Activated CD8-positive, alpha-beta memory T cell treated with anti-CD3 and anti-CD28 coated beads, Interleukin-2, amount 50 U/mL, for 24 hours (primary cell): Measurements from ENCODE around the gene FPR1.

ENCODE experiments used
- DNase-seq: peaks from one replicate; pipeline ENCODE4 v3.0.0-alpha.2; 2020; ENCODE audit errors: extremely low read depth

The FPR1 gene

DNA sequence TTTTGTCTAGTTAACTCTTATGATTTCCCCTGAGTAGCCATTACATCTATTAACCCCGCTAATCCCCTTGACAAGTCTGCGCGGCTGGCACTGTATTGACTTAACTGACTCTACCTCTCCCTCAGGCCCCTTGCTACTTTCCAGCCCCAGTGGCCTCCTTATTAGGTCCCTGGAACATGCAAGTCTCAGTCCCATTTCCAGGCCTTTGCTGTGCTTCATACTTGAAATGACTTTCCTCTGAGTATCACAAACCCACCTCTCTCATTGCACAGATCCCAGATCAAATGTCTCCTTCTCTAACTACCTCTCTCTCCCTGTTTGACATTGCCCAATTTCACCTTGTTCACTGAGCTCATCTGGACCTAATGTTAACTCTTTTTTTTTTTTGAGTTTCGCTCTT, 45.4 kb downstream of the FPR1 start:
- DNase-seq = no peak

DNA sequence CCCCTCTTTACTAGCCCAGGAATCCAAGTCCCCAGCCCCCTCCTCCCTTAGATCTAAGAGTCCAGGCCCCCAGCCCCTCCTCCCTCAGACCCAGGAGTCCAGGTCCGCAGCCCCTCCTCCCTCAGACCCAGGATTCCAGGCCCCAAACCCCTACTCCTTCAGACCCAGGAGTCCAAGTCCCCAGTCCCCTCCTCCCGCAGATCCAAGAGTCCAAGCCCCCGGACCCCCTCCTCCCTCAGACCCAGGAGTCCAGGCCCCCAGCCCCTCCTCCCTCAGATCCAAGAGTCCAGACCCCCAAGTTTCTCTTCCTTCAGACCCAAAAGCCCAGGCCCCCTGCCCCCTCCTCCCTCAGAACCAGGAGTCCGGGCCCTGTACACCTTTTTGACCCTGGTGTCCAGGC, 47.1 kb downstream of the FPR1 start:
- no peak for DNase-seq

GRCh38 chr19:51703575-51704515, 47.8 kb downstream of the FPR1 start:
- peak; percentile 90 for DNase-seq

DNA sequence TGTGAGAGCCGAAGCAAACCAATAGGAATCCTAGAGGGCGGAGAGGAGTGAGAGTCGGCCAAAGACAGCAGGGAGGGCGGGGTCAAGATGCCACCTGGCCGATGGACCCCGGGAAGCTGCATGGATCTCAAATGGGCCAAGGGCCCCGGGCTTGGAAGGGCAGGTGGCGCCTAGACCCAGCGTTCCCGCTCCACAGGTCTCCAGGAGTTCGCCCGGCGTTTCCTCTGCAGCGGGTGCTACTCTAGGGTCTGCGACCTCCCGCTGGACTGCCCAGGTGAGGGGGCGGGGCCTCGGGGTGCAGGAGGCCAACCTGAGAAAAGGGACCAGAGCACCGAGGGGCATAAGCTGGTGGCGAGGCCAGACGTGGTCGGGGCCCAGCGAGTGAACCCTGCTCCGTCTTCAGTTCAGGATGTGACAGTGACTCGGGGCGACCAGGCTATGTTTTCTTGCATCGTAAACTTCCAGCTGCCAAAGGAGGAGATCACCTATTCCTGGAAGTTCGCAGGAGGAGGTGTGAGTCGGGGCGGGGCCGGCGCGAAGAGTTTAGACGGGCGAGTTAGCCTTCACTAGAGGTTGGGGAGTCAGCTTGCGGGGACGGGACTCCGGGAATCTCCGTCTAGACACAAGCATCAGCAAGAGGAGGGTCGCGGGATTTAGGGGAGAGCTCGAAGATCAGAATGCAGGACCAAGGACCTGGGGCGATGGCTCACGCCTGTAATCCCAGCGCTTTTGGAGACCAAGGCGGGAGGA, 48.7 kb downstream of the FPR1 start:
- DNase-seq = no peak

GRCh38 chr19:51702103-51702824, 49.4 kb downstream of the FPR1 start:
- no peak for DNase-seq

GRCh38 chr19:51701468-51702100, 50.1 kb downstream of the FPR1 start:
- no peak for DNase-seq

GRCh38 chr19:51699170-51699569, 52.5 kb downstream of the FPR1 start:
- no peak for DNase-seq

GRCh38 chr19:51698296-51698695, 53.4 kb downstream of the FPR1 start:
- no peak for DNase-seq

DNA sequence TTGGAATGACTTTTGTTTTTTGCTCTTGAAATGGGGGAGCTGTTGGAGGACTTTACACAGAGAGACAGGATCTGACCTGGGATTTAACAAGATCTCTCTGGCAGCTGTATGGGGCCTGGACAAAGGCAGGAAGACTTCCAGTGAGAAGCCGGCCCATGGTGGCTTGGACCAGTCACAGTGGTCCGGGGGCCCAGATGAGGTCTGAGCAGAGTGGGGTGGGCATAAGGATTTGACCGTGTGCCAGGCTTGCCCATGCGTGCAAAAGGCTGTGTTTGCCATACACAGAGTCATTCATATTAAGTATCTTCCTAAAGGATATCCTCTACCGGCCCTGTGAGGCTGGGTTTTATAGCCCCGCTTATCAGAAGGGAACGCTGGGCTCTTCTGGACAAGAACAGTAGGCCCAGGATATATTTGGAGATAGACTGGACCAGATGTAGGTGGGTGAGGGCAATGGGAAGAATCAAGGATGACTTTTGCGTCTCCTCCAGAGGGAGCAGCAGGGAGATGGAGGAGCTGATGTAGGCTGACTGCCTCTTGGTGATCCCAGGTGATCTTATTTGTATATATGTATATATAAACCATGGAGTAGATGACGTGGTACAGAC, 54.4 kb downstream of the FPR1 start:
- DNase-seq = no peak

DNA sequence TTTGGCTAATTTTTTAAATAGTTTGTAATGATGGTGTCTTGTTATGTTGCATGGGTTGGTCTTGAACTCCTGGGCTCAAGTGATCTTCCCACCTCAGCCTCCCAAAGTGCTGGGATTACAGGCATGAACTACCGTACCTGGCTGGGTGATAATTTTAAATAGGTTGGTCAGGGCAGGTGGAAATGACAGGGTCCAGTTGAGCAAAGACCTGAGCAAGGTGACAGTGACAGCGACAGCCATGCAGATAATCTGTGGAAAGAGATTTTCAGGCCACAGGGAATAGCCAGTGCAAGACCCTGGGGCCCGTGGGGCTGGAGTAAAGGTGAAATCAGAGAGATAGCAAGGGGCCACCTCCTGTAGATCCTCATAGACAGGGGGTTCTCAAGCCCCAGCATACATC, 55.1 kb downstream of the FPR1 start:
- DNase-seq = no peak
